Suppressor macrophage treated with lipopolysaccharide for 4 hours (primary cell): ENCODE data around the gene NEGR1.

Source experiments
- DNase-seq: peaks from one replicate; pipeline ENCODE4 v3.0.0-alpha.2; 2020

Gene NEGR1

DNA sequence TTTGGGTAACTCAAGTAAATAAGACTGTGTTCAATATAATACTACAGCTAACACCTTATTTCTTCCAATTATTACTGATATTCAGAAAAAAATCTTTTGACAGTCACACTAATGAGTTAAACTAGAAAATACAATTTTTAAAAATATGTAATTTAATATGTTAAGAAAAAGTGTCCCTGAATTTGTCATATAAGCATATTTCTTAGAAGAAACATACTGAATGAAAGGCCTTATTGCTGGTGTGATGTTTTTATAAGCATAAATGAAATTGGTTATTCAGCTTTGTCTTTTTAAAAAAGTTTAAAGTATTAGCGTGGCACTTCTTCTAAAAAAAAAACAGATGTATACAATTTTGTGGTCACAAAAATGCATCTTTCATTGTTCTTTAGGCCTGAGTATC is 267.3 kb downstream of the NEGR1 start:
- DNase-seq, result no peak

DNA sequence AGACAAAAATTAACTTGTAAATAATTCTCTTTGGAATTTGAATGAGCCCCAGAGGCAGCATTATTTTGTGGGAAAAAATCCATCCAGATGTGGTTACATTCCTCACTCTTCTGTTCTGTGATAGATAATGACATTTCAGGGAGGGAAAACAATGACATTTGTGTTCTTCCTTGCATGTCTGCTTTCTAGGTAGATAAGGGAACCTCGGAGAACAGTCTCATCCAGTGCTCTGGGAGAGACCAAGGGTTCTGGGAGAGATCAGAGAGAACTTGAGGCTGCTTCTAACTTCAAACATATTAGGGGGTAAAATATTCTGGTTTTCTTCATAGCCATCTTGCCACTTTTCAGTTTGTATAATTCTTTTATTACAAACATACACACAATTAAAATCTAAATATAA is 269.2 kb downstream of the NEGR1 start:
- no peak for DNase-seq

DNA sequence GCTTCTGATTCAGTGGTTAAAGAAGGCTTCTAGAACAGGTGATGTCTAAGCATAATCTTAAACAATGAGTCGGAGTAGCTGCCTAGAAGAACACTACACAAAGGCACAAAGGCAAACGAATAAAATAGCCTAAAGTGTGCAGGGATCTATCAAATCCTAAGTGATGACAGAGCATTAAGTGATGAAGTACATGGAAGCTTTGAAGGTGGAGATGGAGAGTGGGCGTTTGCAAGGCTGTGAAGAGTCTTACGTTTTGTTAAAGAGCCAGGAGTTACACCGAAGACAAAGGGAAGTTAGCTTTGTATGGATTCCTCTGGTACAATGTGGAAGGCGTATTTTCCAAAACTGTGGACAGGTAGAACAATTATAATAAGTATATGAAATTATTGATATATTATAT is 270.6 kb downstream of the NEGR1 start:
- DNase-seq, result no peak

DNA sequence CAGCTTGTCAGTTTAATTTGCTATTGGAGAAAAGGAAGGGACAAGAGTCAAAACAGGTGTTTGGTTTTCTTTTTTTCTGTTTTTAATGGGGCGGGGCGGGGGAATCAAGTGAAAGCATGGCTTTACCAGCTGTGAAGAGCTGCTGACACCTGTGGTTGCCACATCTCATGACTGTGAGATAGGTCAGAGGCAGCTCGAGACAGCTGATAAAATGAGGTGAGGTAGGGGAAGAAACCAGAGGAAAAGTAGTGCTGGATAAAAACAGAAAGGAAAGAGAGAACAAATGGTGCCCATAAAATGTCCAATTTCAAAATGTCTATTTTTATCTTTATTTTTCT is 272.3 kb downstream of the NEGR1 start:
- DNase-seq, result no peak

DNA sequence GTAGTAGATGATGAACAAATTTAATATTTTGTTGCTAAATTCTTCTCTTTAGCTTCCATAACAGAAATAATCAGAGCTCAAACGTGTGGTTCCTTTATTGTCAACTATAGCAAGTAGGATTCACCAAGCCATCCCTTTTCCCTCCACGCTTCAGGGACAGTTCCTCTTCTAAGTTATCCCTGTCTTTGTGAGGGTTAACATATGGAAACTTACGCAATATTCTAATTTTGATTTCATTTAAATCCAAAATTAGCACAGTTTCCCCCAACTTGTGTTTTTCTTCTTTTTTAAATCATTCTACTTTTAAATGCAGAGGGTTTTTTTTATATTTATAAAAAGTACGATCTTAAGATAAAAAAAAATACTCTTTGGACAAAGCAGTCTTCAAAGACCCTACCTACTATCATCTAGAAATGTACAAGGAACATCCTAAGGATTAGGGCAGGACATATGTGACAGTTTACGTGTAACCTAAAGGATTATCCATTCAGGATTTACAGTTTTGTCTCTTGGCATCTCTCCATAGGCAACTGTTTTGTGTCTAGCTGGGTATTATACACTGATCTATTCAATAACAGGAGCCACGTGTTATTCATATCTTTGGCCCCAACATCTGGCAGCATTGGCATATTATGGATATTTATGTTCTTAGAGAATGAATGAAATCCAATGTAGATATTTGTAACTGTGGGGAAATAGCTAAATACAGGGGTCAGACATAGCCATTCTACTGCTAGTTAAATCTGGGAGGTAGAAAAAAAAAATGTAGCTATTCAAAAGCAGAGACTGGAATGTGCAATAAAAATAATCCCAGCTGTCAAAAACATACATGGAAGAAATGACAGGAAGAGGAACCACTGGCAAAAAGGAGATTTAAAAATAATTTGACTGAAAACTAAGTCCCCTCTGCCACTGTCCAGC is 272.9 kb downstream of the NEGR1 start:
- DNase-seq, result no peak

DNA sequence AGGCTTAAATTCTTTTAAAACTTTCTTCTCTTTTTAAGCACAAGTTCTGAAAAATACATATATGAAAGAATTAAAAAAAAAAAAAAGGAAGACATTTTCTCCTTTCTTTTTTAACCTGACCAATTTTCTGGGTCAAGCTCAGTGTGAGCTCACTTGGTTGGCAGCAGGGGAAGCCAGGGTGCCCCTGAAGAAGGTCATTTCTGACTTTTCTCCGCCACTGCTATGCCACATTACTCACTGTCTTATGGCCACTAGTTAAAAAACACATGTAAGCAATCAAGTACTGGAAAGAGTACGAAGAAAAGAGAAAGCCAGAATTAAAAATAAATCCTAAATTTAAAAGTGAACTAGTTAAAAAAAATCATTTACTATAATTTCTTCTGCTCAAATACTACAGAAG is 275.0 kb downstream of the NEGR1 start:
- no peak for DNase-seq

DNA sequence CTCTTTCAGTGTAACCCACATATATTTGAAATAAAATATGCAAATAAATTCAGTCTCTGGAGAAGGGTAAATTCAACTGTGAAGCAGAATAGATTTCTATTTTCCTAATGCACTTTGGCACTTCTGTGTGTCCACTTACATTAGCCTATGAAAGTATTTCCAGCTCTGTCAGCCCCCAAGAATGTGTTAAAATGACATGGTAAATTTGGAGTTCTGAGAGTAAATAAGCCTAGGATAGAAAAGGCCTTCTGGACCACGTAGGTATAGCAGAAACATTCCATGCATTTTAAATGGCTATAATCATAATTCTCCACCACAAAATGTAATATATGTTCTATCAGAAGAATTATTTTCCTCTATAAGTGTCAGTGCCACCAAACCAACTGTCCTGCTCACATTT is 276.2 kb downstream of the NEGR1 start:
- DNase-seq, result no peak

DNA sequence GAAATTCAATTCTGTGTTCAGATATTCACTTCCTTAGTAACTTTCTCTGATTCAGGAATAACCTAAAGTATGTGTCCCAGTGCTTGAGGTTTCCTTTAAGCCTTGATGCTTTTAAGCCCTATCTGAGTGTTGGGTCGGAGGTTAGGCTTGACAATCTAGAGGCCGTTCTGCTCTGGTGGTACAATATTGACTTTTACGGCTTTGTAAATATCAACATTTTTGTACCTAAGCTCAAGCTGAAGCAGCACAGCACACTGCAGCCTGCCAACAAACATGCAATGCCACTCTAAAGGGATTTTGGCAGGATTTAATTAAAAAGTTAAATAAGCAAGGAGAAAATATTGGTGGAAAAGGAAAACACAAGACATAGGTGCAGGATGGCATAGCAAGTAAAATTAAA is 279.2 kb downstream of the NEGR1 start:
- DNase-seq, result no peak

DNA sequence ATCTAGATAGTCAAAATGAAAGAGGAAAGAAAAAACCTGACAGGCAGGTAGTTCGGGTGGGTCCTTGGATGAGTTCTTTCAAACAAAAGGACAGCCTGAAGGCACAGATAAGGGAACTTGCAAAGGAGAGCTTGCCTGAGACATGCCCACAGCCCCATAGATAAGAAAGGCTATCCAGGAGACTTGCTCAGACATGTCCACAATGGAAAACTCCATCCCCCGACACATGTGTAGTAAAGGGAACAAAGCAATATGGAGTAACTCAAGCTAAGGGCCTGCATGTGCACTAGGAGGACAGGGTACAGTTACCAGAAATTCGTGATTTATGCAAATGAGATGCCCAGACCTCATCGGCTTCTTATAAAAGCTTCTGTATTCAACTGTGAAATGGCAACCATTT is 281.5 kb downstream of the NEGR1 start:
- no peak for DNase-seq

DNA sequence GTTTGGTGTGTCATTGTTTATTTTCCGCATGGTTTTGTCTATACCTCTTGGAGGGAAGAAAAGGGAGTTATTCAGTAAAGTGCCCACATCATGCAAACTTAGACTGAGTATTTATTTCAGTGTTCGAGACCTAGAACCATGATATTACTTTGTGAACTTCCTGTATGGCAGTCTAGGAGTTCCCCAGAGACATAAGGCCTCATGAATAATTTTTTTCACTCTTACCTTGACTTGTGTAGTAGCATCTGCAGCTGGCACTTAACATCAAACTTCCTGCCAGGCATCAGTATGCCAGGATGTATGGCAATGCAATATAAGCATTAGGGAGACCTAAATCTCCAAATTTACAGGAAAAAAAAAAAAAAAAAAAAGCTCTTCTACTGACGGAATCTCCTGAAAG is 287.7 kb downstream of the NEGR1 start:
- DNase-seq, result no peak

DNA sequence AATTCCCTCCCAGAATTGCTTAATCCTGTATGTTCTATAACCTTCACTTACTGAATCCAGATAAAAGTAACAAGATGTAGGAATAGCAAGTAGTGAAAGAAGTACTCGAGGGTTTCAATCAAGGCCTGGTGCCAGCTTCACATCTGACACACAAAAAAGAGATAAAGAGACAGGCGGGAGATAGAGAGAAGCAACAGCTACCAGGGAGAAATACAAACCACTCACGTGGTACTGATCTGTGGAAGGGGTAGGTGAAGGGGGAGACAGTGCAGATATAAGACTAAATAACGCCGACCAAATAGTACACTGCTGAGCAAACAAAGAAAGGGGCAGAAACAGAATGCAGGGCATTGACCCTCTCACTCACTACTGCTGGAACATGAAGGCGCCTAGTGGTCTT is 295.2 kb downstream of the NEGR1 start:
- no peak for DNase-seq

DNA sequence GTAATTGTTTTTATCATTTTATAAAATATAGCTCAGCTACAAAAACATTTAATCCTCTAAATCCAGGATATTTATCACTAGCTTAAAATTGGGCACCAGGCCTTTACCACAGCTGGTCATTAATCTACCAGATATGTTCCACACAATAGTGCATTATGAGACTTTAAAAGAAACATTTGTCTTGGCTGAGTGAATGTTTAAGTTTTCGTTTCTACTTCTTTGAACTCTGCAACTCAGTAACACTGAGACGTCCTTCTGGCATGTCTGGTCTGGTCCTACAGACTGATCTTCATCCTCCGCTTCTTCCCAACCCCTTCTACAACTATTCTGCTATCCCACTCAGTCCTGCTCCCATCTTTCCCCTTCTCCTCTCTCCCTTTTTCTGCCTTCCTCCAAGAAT is 296.2 kb downstream of the NEGR1 start:
- no peak for DNase-seq

DNA sequence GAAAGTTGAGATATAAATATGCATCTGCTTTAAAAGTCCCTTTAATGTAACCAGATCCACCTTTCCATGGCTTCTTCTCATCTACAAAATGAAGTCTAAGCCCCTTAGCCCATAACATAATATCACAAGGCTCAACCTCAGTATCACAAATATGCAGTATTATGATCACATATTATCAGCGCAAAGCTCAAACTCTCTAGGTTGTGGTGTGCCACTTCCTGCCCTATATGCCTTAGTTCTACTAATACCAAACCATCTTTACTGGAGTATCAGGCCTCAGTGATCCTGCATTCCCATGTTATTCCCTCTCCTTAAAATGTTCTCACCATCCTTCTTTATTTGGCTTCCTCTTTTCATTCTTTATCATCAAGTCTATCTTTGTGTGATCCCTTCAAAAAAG is 301.8 kb downstream of the NEGR1 start:
- no peak for DNase-seq

DNA sequence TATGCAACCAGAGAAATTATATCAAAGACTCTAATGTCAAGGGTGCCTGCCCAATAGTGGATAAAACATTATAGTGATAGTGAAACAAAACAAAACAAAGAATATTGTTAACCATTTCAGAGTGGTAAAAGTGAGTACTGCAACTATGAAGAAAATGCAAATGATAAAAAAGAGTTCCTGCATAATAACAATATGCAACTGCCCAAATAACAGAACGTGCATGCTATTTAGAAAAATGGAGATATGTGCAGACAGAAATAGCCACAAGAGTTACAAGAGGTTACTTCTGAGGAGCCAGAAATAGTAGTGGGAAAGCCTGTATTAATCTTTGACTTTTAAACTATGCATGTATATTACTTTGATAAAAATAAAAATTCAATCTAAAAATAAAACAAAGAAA is 302.5 kb downstream of the NEGR1 start:
- no peak for DNase-seq

DNA sequence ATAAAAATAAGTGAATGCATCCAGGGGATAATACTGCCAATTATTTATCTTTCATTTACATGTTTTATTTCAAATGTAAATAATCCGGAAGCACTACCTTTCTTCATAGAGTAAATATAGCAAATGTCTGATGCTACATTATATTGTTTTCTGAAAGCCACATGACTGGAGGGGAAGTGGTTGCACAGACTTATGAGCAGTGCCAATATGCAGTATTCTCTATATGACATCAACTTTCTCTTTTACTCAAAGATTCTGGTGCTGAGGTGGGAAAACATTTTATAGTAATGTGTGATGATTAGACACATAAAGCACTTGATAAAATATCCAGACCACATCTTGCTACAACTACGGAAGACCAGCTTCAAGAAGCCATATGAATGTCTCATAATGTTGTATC is 314.7 kb downstream of the NEGR1 start:
- DNase-seq, result peak; percentile 43

DNA sequence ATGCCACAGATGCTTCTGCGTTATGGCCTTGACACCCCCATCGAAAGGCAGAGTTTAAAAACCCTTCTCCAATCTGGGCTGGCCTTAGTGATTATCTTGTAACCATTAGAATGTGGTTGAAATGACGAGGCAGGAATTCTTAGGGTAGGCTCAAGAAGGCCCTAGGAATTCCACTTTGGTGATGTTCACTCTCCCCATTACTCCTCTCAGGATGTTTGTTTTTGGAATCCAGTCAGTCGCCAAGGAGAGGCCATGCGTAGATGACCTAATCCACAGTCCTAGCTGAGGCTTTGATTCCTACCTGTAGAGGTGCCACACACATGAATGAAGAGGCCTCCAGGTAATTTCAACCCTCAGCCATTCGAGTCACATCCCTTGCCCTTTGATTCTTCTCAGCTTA is 318.2 kb downstream of the NEGR1 start:
- no peak for DNase-seq

DNA sequence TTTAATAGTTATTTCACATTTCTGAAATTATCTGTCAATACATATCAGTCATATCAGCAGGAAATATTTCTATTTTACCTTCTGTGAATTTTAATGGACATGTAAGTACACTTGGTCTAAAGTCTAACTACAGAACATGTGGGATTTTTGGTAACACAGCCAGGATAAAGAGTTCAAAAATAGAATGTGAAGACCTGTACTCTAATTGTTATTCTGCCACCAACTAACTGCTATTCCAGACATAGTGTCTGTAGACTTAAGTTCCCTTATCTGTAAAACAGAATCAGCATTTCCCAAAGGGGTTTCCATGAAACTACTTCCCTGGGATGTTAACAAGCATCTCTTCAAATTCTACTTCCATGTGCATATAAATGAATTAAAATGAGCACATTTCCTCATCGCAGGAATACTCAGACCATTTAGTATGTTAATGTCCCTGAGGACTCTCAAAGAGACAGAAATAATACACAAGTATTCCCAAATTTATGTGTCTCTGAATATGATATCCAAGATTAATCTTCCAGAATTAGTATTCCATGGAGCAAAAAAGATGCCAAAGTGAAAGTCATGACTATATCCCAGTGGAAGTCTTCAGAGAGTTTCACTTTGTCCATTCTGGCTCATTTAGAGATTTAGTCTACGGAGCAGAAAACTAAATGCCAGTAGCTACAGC is 325.6 kb downstream of the NEGR1 start:
- DNase-seq, result no peak

DNA sequence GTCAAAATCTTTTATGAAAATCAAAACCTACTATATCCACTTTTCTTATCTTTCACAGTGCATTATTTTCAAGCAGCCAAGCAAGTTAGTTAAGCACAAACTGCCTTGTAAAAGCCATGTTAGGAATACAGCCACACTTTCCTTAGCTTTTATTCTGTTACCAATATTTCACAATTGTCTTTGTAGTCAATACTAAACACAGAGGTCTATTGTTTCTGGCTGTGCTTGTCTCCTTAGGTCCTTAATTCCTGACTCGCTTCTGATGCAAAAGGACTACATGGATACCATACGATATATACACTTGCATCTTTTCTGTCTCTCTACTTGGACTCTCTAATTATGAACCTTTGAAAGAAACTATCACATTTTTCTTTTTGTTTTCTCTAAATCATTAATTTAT is 331.8 kb downstream of the NEGR1 start:
- DNase-seq, result peak; percentile 16

DNA sequence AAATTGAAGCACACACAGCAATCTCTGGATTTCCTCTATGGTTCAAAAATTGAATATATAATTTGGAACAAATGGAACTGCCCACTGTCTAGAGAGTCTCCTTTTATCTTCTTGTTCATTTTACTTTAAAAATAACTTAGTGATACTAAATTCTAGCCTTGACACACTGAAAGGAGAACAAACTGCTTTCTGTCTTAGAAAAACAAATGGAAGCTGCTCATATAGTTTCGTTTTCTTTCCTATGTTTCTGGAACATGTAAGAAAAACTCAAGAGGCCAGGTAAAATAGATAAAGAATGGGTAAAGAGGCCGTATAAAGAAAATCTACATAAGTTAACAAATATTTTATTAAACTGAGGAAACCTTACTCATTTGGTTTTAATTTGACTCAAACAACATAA is 332.7 kb downstream of the NEGR1 start:
- DNase-seq, result peak; percentile 49

DNA sequence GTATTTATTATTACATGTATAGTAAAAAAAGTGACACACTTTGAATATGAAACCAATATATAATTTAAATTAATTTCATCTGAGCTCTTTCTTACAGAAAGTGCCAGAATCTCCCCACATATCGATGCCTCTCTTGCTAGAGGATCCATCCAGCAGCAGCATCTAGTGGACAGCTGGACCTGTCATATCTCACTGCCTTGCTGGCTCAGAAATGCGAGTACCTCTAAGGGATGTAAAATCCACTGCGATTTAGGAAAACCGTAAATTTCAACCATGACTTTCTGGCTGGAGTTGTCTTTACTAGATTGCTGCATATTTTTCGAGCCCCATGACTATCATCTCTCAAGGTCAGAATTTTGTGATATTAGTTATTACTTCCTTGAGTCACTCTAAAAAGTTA is 333.8 kb downstream of the NEGR1 start:
- DNase-seq, result no peak

DNA sequence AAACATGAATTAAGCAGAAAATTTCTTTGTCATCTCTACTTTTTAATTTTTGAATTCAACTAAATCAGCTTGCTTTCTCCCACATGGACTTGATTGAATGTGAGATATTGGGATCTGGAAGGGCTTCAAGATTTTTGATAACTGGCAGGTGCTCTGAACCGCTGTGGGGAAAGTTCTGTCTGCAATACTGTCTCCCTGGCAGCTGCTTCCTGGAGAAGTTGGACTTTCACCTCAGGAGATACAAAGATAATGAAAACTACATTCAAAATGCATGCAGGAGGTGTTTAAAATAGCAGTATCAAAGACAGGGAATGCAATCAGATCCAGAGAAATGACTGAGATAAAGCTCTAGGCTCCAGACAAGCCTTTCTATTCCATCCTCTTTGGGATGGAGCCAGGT is 338.3 kb downstream of the NEGR1 start:
- DNase-seq, result no peak

DNA sequence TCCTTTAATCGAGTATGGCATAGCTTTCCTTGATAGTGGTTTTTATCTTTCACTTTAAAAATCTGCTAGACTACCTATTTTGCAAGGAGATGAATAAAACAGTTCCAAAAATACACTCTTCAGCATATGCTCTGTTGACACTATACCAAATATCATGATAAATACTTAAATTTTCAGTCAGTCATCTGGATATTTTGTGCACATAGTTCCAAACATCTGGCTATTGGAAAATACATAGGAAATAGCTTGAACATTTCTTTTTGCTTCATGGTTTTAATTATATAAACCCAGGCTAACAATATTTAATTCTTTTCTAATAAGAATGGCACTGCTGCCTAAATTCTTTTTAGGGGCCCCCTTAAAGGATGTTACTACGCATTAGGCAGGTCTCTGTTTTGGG is 342.1 kb downstream of the NEGR1 start:
- no peak for DNase-seq

DNA sequence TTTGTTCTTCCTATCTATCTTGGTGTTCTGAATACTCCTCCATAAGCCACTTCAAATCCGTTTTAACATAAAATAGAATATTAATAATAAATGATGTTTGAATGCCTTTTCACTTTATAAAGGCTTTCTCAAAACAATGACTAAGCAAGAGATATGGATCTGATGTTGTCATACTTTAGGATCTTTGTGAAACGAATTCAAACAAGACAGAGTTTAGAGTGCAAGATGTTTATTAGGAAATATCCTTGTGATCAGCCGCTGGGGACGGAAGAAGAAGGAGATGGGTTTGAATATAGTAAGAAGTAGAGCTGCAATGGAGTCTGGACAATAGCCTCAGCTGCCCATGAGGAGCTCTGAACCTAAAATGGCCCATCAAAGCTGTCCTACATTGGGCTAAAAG is 351.8 kb downstream of the NEGR1 start:
- no peak for DNase-seq

DNA sequence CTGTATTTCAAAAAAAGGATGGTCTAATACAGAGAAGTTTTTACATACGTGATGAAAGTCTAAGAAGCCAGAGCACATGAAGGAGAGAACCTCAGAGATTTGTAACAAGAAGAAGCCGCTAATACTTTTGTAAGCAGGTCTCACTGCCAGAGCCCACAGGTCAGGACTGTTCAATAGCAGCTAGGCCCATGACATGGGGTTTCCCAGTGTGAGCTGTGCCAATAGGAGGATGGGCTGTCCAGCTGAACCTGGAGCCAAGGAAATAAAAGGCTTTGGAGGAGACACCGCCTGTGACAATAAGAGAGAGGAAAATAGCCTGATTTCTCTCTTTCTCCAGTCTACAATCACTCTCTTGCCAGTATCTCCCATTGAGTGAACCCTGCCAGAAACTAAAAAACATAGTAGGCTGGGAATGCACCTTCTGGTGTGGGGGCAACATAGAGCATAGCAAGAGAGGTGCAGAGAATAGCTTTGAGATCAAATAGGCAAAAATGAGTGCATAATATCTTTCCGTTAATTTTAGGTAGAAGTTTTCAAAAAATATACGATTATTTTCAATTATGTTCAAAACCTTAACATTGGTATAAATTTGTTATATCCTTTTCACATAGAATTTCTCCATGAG is 360.3 kb downstream of the NEGR1 start:
- no peak for DNase-seq
